ENCODE data around the gene LBHD1.
"Not testable (repeated sequence)": the region's sequence is repeated elsewhere in the genome, so short reads cannot be mapped to it uniquely, and the experiment has no call there.

LBHD1 gene

GRCh38 chr11:62621027-62621566 lies 51.0 kb downstream of the LBHD1 start:
- no peak for DNase-seq (ENCODE audit: low spot score)

GRCh38 chr11:62616957-62617356 lies 55.1 kb downstream of the LBHD1 start:
- not testable (repeated sequence) for DNase-seq (ENCODE audit: low spot score)

- DNase-seq (ENCODE audit: low spot score), result no peak
These were observed 56.5 kb downstream of the LBHD1 start for GRCh38 chr11:62615521-62615920.

GRCh38 chr11:62614275-62614674 lies 57.8 kb downstream of the LBHD1 start:
- no peak for DNase-seq (ENCODE audit: low spot score)

- no peak for DNase-seq (ENCODE audit: low spot score)
These were observed 58.7 kb downstream of the LBHD1 start for GRCh38 chr11:62613291-62613778.

Small RNA genes lying within 50 kb of the gene (small RNA-seq; reads per million reads assigned to genes)
- gene SNORA57, result 0 reads per million in 2 experiments
